Measurements from ENCODE around the gene JAM3.

The JAM3 gene

GRCh38 chr11:134119094-134119493 is 50.2 kb downstream of the JAM3 start:
- no CpG with 5 or more reads among the region's 3 CpGs for WGBS, 2 donors (ENCODE audit: extremely low coverage in 2 of 2, insufficient read length in 2 of 2, insufficient replicate concordance in 1 of 2)

DNA sequence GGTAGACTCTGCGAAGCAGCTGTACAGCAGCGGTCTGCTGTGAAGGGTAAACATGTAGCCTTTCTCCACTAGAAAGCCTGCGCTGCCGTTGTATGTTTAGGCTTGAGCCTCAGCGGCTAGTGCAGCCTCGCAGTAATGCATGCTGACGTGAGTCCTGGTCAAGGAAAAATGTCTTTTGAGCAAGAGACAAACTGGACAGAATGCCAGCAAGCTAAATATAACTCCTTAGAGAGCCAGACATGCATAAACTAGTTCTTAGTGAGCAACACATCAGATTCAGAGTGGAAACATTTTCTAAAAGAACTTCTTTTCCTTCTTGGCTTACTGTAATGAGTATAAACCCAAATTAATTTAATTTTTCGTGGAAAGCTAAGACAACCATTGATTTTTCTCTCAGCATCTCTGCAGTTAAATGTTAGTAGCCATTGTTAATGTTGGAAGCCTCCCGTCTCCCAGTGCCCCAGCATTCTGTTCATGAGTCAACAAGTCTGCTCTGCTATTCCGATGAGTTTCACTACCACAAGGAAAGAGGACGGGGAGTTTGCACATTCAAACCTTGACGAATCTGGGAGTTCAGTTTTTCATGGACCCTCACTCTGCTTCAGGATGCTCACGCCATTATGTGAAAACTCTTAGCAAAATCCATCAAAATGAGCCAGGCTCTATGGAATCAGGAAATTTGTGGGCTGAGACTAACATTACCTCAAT is 51.4 kb downstream of the JAM3 start:
- Histone ChIP-seq H2AK5ac (ENCODE audit: low read depth, low read length) (no peak overlapping the region), H3K79me1 (ENCODE audit: low read depth, low read length) (peaks cover 3% of the 10 kb centered on the region), H4K8ac (ENCODE audit: low read depth, low read length) (no peak overlapping the region), H2BK12ac (ENCODE audit: low read length) (no peak overlapping the region), H3K27me3 (ENCODE audit: control insufficient read depth in 3 of 3, insufficient read depth in 3 of 3, low read depth in 1 of 3, low read length in 3 of 3) (peaks cover 0 to 2% (median 0%) of the 10 kb centered on the region in 3 experiments), H3K4me2 (ENCODE audit: insufficient read depth, low read length, poor library complexity, severe bottlenecking) (no peak overlapping the region), H2BK5ac (ENCODE audit: low read length) (no peak overlapping the region), H3K36me3 (replicated peaks in 1 of 2; ENCODE audit: control insufficient read depth in 2 of 2, insufficient read depth in 2 of 2, low read length in 2 of 2) (peaks cover 0 to 6% of the 10 kb centered on the region in 2 donors), H3K9ac (ENCODE audit: low read depth, low read length, poor library complexity) (no peak overlapping the region), H4K91ac (ENCODE audit: low read depth, low read length, poor library complexity) (no peak overlapping the region), H3K9me3 (replicated peaks in 1 of 2; ENCODE audit: control insufficient read depth in 2 of 2, insufficient read depth in 1 of 2, low read depth in 1 of 2, low read length in 2 of 2) (no peaks in the 10 kb centered on the region), H3K4me1 (ENCODE audit: control insufficient read depth in 2 of 2, insufficient read depth in 1 of 2, low read depth in 1 of 2, low read length in 2 of 2) (peaks cover 10 to 27% of the 10 kb centered on the region in 2 donors), H3K14ac (ENCODE audit: low read length) (no peak overlapping the region), H2BK120ac (ENCODE audit: low read depth, low read length) (no peak overlapping the region), H3K4ac (ENCODE audit: low read length) (no peak overlapping the region), H3K23ac (ENCODE audit: low read depth, low read length, poor library complexity) (no peak overlapping the region), H2BK15ac (ENCODE audit: low read length) (no peak overlapping the region), H3K4me3 (ENCODE audit: low read length in 2 of 2) (no peak overlapping the region), H2AFZ (ENCODE audit: low read length) (no peak overlapping the region), H3K27ac (replicated peaks; ENCODE audit: low read length) (no peak overlapping the region), H3K18ac (ENCODE audit: low read length) (no peak overlapping the region)
- no peak for DNase-seq (ENCODE audit: low spot score)
- no CpG with 5 or more reads among the region's 13 CpGs for WGBS, 2 donors (ENCODE audit: extremely low coverage in 2 of 2, insufficient read length in 2 of 2, insufficient replicate concordance in 1 of 2)

More at GRCh38 chr11:134119094-134119493, 50.2 kb downstream of the JAM3 start:
- Histone ChIP-seq H2AFZ (ENCODE audit: low read length) (no peak overlapping the region), H2BK5ac (ENCODE audit: low read length) (no peak overlapping the region), H3K23ac (ENCODE audit: low read depth, low read length, poor library complexity) (no peak overlapping the region), H3K4me1 (ENCODE audit: control insufficient read depth in 2 of 2, insufficient read depth in 1 of 2, low read depth in 1 of 2, low read length in 2 of 2) (peaks cover 10 to 20% of the 10 kb centered on the region in 2 donors), H2BK15ac (ENCODE audit: low read length) (no peak overlapping the region), H4K8ac (ENCODE audit: low read depth, low read length) (no peak overlapping the region), H3K18ac (ENCODE audit: low read length) (no peak overlapping the region), H3K9ac (ENCODE audit: low read depth, low read length, poor library complexity) (no peak overlapping the region), H3K4me3 (ENCODE audit: low read length in 2 of 2) (no peak overlapping the region), H2BK12ac (ENCODE audit: low read length) (no peak overlapping the region), H4K91ac (ENCODE audit: low read depth, low read length, poor library complexity) (no peak overlapping the region), H3K27me3 (ENCODE audit: control insufficient read depth in 3 of 3, insufficient read depth in 3 of 3, low read depth in 1 of 3, low read length in 3 of 3) (peaks cover 0 to under 1% (median 0%) of the 10 kb centered on the region in 3 experiments), H3K79me1 (ENCODE audit: low read depth, low read length) (peaks cover 3% of the 10 kb centered on the region), H3K9me3 (replicated peaks in 1 of 2; ENCODE audit: control insufficient read depth in 2 of 2, insufficient read depth in 1 of 2, low read depth in 1 of 2, low read length in 2 of 2) (no peaks in the 10 kb centered on the region), H3K36me3 (replicated peaks in 1 of 2; ENCODE audit: control insufficient read depth in 2 of 2, insufficient read depth in 2 of 2, low read length in 2 of 2) (peaks cover 0 to 6% of the 10 kb centered on the region in 2 donors), H3K27ac (replicated peaks; ENCODE audit: low read length) (no peak overlapping the region), H3K4me2 (ENCODE audit: insufficient read depth, low read length, poor library complexity, severe bottlenecking) (no peak overlapping the region), H2AK5ac (ENCODE audit: low read depth, low read length) (no peak overlapping the region), H3K14ac (ENCODE audit: low read length) (no peak overlapping the region), H3K4ac (ENCODE audit: low read length) (no peak overlapping the region), H2BK120ac (ENCODE audit: low read depth, low read length) (no peak overlapping the region)
- no peak for DNase-seq (ENCODE audit: low spot score)

DNA sequence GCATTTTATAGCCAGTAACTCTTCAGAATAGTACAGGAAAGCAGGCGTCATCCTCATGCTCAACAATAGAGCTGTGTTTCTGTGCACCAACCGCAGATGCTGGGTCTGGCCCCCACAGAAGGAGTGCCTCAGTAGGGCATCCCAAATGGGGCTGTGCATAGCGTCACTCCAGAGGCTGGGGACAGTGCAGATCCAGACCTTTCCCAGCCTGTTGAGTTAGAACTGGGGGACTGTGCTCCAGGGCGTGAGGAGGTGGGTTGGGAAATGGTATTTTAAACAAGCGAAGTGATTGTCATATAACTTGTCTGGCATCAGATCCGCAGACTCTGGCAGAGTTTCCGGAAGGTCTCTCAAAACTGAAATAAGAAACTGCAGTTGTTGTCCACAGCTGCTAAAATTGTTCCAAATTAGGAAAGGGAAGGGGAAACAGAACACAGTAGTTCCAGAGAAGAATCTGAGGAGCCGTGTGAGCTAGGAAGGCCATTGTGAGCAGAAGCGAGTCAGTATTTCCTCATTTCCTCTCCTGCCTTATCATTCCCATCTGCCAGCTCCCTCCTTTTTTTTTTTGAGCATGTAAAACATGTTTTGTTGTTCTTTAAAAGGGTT is 52.2 kb downstream of the JAM3 start:
- H3K27ac ChIP-seq (replicated peaks; ENCODE audit: low read length): no peak overlapping the region

More for the DNA sequence above, 52.2 kb downstream of the JAM3 start:
- H3K9ac ChIP-seq (ENCODE audit: low read depth, low read length, poor library complexity): no peak overlapping the region
- H3K9me3 ChIP-seq (replicated peaks in 1 of 2; ENCODE audit: control insufficient read depth in 2 of 2, insufficient read depth in 1 of 2, low read depth in 1 of 2, low read length in 2 of 2): no peaks in the 10 kb centered on the region
- H2BK120ac ChIP-seq (ENCODE audit: low read depth, low read length): no peak overlapping the region
- no peak overlapping the region for H2BK12ac ChIP-seq (ENCODE audit: low read length)
- no peak overlapping the region for H3K4ac ChIP-seq (ENCODE audit: low read length)
- H4K91ac ChIP-seq (ENCODE audit: low read depth, low read length, poor library complexity): no peak overlapping the region
- H3K4me1 ChIP-seq (ENCODE audit: control insufficient read depth in 2 of 2, insufficient read depth in 1 of 2, low read depth in 1 of 2, low read length in 2 of 2): peaks cover 14 to 34% of the 10 kb centered on the region in 2 donors
- no peak overlapping the region for H3K4me2 ChIP-seq (ENCODE audit: insufficient read depth, low read length, poor library complexity, severe bottlenecking)
- no CpG with 5 or more reads among the region's 9 CpGs for WGBS, 2 donors (ENCODE audit: extremely low coverage in 2 of 2, insufficient read length in 2 of 2, insufficient replicate concordance in 1 of 2)
- H3K36me3 ChIP-seq (replicated peaks in 1 of 2; ENCODE audit: control insufficient read depth in 2 of 2, insufficient read depth in 2 of 2, low read length in 2 of 2): peaks cover 0 to 6% of the 10 kb centered on the region in 2 donors
- no peak overlapping the region for H3K14ac ChIP-seq (ENCODE audit: low read length)
- no peak overlapping the region for H3K23ac ChIP-seq (ENCODE audit: low read depth, low read length, poor library complexity)
- H3K27me3 ChIP-seq (ENCODE audit: control insufficient read depth in 3 of 3, insufficient read depth in 3 of 3, low read depth in 1 of 3, low read length in 3 of 3): peaks cover 0 to 3% (median 0%) of the 10 kb centered on the region in 3 experiments
- H4K8ac ChIP-seq (ENCODE audit: low read depth, low read length): no peak overlapping the region
- no peak overlapping the region for H2AK5ac ChIP-seq (ENCODE audit: low read depth, low read length)
- H3K4me3 ChIP-seq (ENCODE audit: low read length in 2 of 2): no peak overlapping the region
- no peak overlapping the region for H2AFZ ChIP-seq (ENCODE audit: low read length)
- peaks cover 3% of the 10 kb centered on the region for H3K79me1 ChIP-seq (ENCODE audit: low read depth, low read length)
- no peak overlapping the region for H2BK5ac ChIP-seq (ENCODE audit: low read length)
- no peak for DNase-seq (ENCODE audit: low spot score)
- H2BK15ac ChIP-seq (ENCODE audit: low read length): no peak overlapping the region
- H3K18ac ChIP-seq (ENCODE audit: low read length): no peak overlapping the region
